Stimulated activated CD8-positive, alpha-beta memory T cell treated with anti-CD3 and anti-CD28 coated beads, Interleukin-4, amount 100 ng/mL, for 48 hours (primary cell): ENCODE results near the gene PRR33.

Experiments used
- DNase-seq: peaks from one replicate; pipeline ENCODE4 v3.0.0-alpha.2; 2020

PRR33 gene

DNA sequence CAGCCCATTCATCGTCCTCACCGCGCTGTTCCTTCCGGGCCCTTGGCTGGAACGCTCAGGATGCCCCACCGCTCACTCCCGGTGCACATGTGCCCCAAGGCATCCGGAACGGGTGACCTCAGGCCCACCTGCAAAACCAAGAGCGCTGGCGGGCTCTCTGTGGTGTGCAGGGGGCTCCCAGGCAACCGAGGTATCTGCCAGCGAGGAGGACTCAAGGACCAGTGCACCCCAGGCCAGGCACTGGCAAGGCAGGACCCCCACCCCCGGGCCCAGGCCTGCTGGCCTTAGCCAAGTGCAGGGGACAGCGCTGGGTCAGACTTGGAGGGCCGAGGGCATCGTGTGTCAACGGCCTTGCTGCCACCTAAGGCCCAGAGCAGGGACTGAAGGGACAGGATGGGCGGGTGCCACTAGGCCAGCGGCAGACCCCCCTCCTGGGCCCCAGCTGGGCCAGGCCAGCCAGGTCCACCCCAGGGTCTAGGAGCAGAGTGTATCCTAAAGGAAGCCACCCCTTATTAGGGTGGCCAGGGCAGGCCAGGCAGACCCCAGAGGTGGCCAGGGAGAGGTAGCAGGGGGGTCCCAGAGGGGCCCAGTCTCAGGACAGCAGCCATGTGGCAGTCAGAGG is 36.3 kb upstream of the PRR33 start:
- DNase-seq, result no peak

DNA sequence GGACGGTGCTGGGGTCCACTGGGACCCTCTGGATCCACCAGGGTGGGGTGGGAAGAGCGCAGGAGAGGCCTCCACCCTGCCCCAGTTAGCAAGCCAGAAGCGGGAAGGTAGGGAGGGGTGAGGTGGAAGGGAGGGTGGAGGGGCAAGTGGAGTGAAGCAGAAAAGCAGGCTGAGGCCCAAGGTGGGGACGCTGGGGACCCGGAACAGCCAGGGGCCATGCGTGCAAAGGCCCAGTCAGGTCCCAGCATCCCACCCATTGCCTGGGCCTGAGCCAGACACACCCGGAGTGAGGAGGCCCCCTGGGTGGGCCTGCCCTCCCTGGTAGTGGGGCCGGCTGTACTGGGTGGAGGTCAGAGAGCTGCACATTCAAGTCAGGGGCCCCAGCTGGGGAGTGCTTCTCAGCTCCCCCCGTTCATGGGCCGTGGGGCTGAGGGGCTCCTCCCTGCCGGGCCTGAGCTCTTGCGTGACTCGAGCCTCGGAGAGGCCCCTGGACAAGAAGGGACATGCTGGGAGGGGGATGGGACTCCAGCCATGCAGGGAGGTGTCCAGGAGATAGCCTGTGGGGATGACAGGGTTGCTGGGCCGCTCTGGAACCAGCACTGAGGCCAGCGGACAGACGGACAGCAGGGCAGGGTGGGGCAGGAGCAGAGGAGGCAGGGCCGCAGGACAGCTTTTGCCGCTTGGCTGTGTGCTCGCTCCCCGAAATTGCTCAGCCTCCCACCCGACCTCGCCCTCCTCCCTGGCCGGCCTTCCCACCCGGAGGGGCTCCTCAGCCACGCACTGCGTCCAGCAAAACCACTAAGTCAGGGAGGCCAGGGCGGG is 35.5 kb upstream of the PRR33 start:
- no peak for DNase-seq

DNA sequence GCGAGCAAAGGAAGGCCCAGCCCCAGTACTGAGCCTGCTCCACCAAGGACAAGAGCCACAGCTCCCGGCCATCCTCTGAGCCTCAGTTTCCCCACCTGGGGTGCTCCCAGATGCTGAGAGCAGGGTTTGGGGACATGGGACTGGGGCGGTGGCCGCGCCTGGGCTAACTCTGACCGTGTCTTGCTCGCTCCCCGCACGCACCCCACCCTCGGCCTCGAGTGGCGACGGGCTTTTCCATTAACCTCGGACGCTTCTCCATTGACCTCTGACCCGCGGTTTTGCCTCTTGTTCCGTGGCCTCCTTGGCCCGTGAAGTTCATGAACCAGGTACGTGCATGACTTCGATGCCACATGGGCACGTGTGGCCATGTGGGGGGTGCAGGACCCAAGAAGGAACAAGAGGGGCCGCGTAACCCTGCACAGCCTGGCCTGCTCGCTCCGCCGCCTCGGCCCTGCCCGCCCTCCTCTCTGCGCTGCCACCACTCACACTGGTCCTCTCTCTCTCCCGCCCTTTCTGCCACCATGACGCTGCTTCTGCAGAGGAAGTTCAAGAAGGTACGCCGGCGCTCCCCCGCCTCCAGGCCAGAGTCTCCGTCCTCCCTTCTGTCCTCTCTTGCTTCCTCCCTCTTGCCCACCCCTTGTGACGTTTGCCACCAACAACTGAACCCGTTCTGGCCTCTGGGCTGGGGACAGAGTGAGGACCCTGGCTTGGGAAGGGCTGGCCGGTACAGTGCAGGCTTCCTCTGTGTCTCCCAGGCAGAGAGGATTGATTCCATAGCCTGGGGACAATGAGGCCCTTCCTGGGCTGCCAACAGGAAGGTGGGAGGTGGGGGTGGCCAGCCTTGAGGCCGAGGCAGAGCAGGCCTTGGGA is 34.7 kb upstream of the PRR33 start:
- no peak for DNase-seq

DNA sequence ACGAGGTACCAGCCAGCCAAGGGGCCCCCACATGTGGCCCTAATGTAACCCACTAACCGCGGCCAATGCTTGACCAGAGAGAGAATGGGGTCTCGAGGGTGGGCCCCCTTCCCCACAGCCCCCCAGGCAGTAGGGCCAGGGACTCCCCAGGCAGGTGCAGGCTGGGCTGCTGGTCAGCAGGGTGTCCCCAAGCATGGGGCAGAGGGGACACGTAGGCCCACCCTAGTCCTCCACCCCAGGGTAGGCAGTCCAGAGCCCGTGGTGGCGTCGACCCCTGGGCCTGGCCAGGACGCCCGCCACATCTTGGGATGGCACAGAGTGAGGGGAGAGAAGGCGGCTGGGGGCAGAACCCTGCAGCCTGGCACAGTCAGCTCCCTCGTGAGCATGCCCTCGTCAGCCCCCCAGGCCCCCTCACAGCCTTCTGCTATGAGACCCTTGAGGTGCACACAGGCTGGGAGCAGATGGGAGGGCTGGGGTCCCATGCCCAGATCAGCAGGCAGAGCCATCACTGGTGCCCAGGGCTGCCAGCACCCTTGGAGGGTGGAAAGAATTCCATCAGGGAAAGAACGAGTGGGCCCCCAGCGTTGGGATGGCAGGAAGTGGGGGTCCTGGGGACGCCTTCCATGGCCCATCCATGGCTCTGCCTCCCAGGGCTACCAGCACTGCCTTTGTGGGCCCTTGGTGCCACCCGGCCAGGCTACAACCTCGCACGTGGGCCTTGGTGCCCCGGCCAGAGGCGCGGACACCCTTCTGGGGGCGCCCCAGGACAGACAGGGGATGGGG is 33.9 kb upstream of the PRR33 start:
- DNase-seq, result no peak

DNA sequence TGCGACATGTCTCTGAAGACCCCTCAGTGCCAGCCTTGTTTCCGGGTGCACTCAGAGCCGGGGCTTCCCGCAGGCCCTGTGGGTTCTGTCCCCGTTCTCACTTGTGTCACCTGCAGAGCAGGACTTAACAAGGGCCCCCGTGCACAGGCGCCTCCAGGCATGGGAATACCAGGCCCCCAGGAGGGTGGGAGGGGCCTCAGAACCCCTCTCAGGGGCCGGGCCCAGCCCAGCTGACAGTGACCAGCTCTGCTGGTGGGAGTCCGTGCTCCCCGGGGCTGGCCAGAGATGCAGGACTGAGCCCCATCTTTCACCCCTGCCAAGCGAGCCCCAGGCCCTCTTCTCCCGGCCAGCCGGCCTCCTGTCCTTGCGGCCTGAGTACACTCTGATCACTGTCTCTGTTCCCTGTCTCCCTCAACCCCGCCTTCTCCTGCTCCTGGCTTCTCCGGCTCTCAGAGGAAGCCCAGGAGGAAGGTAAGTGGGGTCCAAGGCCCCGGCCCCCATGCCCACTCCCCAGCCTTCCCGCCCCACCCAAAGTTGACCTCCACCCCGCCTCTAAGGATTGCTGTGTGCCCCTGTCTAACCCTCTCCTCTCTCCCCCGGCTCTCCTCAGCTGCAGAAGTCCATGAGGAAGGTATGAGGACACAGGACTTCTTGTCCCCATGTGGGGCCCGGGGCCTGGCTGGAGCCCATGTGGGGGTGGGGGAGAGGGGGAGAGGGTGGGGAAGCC is 33.1 kb upstream of the PRR33 start:
- DNase-seq, result no peak

DNA sequence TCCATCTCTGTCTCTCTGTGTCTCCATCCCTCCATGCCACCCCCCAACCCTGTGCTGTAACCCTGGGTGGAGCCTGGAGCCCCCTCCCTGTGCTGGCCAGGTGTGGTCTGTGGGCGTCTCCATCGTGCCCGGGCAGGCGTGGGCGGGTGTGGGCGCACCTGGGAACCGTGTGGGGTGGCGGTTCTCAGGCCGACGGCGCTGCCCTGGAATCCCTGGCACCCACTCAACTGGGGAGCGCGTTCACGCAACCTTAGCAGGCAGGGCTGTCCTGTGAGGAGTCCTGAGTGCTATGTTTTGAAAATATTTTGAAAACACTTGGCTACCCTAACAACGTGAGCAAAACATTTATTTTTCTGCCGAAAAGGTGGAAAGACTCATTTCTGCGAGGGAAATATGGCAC is 32.5 kb upstream of the PRR33 start:
- no peak for DNase-seq

DNA sequence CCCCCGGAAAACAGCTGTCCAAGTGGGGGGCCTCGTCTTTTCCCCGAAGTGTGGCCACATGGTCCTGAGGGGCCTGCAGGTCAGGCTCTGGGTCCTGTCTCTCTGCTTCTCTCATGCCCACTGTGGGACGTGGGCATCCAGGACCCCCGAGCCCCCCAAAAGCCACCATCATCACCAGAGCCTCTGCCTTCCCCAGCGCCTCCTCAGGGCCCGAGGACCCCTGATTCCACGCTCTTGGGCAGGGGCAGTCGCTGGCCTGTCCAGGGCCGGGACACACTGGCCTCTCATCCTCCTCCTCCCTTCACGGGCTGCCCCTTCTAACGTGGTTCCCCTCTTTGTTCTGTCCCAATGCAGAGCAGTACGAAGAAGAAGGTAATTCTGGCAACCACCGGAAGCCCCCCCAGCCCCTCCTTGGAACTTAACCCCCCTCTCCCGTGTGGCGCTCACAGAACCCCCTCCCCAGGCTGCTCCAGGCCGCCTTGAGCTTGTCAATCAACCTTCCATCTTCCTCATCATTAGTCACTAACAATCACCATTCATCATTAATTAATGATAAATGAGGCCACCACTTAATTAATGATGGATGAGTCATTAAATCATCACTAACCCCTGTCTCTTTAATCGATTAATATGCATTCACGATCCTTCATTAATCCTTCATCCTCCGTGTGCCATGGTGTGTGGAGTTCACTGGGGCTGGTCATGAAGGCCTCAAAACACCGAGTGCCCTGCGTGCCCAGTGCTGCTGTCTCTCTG is 31.7 kb upstream of the PRR33 start:
- DNase-seq, result no peak

DNA sequence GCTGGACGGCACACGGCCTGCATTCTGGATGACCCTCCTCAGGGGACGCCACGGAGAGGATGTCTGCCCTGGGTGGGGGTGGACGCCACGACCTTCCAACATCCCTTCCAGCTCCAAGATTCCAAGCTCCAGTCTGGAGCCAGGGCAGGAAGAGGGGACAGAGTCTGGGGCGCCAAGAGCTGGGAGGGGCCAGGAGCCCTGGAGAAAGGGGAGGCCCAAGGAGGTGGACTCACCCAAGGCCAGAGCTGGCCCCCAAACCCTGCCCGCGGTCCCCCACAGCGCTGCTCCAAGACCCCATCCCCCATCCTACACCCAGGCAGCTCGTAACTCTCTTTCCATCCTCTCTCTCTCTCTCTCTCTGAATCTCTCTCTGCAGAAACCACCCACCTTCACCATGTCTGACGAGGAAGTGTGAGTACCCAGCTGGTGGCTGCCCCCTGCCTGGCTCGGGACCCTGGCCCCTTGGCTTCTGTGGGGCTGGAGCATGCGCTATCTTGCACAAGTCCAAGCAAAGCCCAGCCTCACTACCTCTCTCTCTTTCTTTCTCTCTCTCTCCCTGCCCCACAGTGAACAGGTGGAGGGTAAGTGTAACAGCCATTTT is 30.9 kb upstream of the PRR33 start:
- no peak for DNase-seq

DNA sequence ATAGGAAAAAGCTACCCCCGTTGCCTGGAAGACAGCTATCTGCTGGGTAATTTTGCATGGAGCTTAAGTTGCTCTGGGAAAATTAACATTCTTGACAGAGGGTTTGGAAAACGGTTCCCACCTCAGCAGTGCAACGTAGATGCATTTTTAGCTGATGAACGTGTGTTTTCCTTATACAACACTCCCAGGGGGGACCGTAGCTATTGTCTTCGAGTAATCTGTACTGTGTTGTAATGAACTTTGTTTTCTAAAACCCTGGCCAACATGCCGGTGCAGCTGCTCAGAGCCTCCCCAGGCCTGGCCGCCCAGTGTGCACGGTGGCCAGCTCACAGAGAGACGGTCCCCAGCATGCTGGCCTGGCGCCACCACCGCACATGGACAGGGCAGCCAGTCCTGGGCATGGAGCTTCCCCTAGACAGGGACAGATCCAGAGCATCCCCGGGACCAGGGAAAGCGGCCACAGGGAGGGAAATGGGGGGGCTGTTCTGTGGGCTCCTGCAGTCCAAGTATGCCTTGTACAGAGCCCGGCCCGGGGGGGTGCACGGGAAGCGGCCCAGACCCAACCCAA is 30.0 kb upstream of the PRR33 start:
- no peak for DNase-seq

DNA sequence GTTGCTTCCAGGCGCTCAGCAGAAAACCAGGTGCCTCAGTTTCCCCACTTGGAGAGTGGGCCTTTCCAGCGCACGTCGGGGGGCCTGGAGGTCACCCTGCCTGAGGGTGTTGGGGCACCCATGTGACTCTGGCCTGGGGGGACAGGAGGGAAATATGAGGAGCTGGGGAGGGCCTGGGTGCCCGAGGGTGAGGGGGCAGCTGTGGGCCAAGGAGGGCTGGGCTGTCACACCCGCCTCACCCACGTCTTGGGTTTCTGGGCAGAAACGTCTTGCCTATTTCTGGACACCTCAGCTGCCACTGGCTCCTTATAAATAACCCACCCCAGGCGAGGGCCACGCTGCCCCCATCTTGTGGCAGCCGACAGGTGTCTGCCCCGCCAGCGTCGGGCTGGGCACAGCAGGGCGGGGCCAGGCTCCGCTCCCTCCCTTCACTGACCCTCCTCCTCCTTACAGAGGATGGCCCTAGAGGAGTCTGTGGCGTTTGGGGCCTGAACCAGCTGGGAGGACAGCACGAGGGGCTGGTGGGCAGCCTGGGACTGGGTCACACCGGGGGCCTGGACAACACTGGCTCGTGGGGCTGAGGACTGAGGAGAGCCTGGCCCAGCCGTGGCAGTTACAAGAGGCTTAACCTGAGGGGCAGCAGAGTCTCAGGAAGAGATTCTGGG is 29.3 kb upstream of the PRR33 start:
- no peak for DNase-seq

DNA sequence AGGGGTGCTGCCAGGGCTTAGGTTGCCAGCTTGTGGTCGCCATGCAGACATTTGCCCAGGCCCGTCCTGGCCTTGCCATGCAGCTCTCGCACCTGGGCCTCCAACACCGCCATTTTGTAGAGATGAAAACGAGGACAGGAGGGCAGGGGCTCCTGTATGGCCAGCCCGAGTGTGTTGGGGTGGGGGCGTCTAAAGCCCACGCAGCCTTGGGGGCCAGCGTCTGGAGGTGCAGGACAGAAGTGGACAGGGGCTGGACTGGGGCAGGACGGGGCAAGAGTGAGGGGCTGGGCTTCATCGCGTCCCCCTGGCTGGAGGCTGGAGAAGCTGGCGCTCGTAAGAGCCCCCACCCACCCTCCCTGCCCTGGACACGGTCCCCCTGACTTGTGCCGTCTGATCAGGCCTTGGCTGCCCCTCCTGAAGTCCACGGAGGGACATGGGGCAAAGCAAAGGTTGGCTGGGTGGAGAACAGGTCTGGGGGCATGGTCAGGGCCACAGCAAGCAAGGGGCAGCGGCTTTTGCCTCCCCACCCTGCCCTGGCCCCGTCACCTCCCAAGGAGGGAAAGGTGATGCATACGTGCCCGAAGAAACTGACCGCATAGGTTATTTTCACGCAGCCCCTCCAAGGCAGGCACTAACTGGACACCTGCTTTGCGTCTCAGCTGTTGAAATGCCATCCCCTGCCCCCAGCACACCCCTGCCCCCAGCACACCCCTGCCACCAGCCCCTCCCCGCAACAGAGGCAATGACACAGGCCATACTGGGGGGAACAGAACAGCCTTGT is 28.6 kb upstream of the PRR33 start:
- DNase-seq, result no peak

DNA sequence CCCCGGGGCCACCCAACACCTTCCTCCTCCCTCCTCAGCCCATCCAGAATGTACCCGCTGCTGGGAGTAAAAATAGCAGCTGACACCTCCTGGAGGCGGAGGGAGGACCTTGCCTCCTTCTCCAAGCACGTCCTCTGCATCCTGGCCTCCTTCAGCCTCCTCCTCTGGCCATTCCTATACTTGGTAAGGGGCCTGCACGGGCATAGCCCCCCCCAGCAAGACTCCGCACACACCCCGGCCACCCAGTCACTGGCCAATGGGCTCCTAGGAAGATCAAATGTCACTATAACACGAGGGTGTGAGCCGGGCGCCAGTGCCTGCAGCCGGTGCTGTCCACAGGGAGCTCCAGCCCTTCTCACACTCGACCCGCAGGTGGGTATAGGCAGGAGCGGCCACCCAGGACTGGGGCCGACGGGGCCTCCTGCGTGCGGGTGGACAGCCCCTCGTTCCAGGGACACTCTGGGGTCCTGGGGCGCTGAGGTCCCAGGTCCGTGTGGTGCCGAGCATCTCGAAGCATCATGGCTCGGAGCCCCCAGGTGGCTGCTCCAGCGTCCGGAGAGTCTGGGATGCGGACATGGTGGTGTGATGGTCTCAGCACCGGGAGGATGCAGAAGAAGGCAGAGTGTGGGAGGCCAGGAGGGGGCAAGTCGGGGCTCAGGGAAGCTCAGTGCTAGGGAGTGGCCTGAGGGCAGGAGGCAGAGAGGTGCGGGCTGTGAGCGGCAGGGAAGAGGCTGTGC is 27.9 kb upstream of the PRR33 start, which contains the start of gene TNNT3:
TNNT3 (plus strand) TSS at position 313 of the 737 bp plus-strand sequence. CDS start 3,172 bp downstream, outside the sequence.
- DNase-seq, result no peak

DNA sequence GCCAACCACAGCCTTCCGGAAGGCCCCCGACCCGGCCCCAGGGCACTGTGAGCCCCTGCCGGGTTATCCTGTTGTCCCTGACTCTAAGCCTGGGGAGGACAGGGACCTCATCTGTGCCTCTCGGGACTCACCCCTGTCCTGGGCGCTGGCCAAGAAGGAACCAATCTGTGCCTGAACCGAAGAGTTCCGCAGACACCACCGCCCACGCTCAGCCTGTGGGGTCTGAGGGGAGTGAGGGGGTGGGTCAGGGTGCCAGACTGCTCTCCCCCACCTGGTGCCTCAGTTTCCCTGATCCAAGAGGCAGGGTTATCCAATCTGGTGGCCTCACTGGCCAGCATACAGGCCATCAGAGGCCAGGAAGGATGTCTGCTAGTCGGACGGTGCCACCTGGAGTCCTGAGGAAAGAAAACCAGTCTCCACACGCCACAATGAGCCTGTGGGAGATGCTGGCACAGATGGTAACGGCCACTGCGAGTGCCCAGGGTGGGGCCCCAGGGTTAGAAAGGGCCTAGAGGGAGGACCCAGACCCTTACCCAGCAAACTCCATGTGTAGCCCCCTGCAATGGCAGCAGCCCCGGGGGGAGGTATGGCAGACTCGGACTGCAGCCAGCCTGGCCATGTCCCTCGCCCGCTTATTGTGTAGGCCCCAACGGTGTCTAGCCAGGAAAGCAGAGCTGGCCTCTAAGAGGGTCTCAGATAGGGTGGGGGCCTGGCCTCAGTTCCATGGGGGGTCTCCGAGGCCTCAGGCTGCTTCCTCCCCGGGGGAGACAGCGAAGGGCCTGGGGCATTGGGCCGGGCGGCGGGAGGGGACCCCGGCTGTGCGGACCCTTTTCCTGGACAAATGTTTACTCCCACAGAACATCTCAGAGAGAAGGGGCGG is 27.0 kb upstream of the PRR33 start:
- no peak for DNase-seq

DNA sequence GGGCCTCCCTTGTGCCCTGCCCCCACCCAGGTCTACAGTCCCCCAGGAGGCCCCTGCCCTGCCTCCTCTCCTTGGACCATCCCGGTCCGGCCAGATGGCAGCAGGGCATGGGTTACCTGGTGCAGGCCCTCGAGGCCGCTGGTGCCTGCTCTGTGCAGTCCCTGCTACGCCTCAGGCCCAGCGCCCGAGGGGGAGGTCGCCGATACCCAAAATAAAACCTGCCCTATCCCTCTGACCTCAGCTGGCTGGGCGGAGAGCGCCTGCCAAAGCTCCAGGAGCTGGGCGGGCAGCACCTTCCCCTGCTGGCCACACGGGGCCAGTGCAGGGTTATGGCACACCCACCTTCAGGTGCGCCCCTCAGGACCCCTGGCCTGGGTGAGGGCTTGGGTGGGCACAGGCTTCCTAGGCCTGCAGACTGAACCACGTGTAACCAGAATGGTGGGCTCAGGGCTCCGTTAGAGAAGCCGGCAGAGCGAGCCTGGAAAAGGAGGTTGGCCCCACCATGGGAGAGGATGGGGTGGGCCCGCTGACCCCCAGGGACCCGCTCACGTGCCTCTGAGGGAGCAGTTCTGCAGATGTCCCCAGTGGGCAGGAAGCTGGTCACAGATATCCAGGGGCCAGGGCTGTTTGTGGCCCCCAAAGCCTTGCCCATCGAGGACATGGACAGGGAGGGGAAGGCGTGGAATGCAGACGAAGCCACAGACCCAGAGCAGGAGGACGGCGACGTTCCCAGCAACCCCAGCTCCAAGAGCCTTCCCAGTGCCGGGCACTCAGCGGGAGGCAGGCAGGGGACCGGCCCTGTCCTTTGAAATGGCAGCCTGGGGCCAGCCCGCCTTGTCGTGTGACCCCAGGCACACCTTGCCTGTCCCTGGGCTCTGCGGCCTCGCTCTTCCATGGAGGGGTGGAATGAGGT is 26.1 kb upstream of the PRR33 start:
- DNase-seq, result no peak

DNA sequence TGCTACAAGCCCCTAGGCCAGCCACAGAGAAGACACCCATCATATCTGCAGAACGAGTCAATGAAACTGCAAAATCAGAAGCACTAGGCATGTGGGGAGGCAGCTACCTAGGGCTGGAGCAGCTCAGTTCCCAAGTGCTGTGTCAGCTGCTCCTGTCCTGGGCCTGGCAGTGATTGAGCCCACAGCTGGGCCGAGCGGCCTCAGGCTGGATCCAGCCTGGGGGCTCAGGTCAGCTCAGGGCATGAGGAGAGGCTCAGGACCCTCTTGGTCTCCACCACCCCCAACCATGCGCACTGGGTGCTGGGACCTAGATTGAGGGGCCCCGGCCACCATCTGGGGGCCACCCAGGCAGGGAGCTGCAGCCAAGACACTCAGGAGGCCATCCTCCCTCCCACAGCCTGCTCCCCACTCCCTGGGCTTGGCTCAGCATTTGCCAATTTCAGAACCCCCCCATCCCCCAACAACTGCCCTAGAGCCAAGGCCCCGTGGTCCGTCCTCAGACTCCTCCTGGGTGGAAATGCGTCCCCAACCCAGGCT is 25.4 kb upstream of the PRR33 start:
- DNase-seq, result no peak
